LoVo (cell line): ENCODE results near the gene PTPRO.

ENCODE experiments used
- DNase-seq: peaks from one replicate; pipeline ENCODE4 v3.0.0-alpha.2; 2016; ENCODE audit warnings: low spot score

The PTPRO gene

DNA sequence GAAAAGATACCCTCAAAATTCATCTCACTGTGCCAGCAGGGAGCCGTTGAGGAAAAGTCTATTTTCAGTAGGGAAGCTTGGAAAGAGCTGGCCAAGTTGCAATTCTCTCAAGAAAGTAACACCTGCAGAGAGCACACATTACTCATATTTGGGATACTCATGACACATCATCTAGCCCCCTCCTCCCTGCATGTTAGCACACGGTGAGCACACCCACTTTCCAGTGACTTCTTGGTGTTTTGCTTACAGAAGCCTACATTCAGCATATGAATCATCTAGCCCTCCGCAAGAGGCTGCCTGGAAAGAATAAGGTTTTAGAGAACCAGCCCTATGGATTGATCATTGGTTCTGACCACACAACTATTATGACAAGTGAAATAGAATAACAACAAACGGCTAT, 124.5 kb downstream of the PTPRO start:
- DNase-seq: no peak

DNA sequence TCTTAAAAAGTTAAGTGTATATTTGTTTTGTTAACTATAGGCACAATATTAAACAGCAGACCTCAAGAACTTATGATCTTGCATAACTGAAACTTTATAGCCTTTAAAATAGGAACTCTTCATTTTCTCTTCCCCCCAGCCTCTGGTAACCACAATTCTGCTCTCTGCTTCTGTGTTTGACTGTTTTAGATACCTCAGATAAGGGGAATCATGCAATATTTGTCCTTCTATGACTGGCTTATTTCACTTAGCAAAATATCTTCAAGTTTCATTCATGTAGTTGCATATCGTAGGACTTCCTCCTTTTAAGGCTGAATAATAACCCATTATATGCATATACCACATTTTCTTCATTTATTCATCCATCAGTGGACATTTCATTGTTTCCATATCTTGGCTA, 131.3 kb downstream of the PTPRO start:
- DNase-seq: no peak

DNA sequence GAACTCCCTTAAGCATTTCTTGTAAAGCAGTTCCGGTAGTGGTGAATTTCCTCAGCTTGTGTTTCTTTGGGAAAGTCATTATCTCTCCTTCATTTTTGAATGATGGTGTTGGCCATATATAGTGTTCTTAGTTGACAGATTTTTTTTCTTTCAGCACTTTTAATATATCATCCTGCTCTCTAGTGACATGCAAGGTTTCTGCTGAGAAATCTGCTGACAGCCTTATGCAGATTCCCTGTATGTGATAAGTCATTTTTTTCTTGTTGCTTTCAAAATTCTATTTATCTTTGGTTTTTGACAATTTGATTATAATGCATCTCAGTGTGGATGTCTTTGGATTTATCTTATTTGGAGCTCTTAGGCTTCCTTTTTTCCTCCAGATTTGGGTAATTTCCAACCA, 135.7 kb downstream of the PTPRO start:
- no peak for DNase-seq

DNA sequence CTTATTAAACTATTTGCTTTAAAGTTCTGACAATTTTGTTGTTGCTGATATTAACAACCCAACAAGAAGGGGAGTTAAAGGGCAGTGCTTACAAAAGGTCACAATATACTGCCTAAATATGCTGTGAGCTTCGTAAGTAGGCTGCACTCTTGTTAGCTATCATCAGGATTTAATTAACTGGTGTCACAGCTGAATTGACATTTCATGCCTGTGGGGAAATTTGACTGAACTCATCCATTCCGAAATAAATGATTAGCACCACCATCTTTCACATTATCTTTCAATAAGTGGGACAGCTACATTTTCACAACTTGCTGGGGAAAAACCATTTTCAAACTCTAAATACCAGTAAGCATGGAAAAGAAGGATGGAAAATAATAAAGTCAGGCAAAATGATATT, 146.6 kb downstream of the PTPRO start:
- no peak for DNase-seq

DNA sequence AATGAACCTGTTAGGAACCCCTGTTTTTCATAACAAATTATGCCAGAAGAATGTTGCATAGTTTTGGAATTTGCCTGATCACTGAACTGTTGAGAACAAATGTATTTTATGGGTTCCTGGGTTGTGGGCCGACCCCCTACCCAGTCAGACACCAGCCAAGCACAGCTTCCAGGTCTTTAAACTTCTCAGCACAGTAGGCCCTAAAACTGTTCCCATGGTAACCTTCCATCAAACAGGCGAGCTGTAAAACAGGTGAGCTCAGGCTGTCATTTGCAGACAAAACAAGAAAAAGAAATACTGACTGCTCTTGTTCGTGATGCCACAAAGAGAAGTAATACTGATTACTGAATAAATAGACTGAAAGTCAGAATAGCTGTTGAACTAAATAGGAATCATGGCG, 147.0 kb downstream of the PTPRO start:
- no peak for DNase-seq

DNA sequence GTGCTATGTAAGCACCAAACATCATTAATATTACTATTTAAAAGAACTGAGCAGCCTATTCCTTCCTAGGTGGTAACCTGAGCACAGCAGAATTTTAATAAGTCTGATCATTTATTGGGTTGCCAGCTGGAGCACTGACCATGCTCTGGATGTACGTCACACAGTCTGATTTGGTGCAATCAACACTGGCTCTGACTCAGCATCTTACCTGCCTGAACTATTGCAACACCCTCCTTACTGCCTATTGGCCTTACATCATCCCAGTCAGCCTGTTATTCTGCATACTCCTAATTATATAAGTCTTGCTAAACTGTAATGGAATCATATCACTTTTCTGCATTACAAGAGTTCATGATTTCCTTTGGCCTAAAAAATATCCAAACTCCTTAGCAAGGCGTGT, 149.7 kb downstream of the PTPRO start:
- DNase-seq: no peak

DNA sequence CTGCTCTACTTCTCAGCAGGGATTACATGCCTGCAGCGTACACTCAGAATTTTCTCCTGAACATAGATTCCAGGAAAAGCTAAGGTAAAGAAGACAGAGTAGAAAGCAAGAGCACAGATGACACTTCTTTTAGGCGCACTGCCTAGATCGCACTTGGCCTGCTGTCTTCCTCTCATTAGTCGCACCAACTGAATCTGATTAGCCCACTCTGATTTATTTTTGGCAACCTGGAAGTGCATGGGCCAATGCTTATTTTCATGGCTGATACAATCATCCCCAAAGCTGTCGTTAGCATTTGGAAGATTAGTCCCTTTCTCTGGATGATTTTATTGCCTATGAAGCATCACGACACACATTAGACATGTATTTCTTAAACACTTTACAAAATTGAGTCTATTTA, 152.5 kb downstream of the PTPRO start:
- DNase-seq: no peak

DNA sequence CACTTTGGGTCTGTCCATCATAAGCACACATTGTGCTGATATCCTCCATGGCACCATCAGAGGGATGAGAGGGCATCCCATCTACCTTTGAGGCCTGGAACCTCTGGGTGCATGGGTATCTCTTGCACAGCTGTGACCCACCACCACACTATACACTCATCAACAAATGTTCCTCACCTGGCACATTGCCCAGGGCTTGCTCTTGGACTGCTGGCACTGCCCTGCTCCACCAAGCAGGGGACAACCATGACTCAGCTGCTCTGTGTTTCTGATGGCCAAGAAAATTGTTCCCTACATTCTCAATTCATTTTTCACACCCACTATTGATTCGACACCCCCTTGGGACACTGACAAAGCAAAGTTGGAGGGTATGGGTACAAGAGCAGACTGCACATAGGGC, 155.5 kb downstream of the PTPRO start:
- DNase-seq: no peak

DNA sequence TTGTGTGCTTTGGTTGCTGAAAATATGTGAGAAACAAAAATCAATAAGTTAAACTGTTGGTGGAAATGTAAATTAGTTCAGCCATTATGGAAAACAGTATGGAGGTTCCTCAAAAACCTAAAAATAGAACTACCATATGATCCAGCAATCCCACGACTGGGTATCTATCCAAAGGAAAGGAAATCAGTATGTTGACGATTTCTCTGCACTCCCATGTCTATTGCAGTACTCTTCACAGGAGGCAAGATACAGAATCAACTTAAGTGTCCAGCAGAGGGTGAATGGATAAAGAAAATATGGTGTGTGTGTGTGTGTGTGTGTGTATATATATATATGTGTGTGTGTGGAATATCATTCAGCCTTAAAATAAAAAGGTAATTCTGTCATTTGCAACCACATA, 159.5 kb downstream of the PTPRO start:
- no peak for DNase-seq

DNA sequence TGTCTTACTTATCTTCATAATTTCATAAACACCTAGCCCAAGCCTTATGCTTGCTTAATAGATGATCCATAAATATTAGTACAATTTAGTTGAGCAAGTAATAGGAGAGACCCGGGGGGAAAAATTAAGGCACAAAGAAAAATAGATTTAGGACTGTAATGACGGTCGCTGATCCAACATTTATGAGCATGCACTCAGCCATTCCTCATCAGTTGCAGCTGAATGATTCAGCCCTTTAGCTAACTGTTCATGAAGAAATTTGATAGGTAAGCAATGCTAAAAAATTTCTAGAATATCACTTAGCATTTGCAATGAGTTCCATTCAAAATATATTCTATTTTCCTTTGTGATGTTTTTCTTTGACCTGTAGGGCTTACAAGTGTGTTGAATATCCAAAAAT, 163.2 kb downstream of the PTPRO start:
- no peak for DNase-seq

DNA sequence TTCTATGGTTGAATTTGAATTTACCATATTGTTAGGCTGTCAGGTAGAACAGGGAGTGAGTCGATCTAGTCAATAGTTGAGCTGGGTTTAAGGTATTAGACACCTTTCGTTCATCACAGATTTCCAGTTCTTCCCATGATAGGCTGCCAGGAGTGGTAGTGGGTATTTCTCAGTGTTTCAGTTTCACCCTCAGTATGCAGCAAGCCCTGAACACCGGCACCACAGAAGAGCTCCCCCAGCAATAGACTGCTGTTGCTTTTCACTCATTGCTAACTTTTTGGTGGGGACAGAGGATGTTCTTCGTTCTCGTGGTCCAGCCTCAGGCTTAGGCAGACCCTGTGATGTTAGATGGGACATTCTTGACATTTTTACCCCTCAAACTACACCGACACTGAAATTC, 164.6 kb downstream of the PTPRO start:
- DNase-seq: no peak

DNA sequence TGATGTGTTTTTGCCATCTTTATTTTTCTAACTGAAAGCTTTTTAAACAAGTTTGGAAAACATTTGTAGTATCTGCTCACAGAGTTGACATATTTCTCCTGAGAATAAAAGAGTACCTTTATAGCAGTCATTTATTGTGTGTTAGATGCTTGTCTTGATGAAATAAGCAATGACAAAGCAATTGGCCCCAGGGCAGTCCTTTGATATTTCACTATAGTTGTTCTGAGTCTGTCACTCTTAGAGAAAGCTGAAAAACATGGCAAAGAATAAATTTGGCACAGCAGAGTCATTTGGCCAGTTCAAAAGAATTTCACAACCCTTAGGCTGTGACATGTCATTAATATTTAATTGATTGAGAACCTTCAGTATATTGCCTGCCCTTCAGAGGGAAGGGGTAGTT, 166.2 kb downstream of the PTPRO start:
- DNase-seq: no peak

DNA sequence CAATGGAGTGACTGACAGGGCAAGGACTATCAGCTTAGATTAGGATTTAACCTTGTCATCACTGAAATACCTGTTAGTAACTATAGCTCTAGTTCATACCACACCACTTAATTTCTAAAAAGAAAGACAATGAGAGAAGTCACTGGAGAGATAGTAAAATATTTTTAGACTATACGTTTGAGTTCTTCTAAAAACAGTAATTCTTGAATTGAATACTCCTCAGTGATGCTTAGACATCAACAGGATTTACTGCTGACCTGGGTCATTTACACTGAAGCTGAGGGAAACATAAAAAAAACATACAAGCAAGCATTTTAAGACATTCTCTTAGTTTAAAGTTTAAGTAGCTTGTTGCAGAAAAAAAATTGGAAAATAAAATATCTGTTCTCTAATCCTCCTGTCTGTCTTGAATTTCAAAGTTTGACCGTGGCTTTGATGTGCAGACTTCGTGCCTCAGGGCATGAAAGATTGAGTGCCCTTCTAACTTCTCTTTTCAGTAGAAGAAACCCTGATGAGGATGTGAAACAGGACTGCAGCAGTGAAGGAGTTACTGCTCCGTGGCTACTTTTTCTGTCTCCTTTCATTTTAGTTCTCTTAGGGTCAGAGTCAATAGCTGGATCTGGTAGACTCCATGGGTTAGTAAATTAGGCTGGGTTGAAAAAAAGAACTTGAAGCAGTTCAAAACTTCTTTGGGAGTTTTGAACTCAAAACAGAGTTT, 172.2 kb downstream of the PTPRO start:
- DNase-seq: no peak

DNA sequence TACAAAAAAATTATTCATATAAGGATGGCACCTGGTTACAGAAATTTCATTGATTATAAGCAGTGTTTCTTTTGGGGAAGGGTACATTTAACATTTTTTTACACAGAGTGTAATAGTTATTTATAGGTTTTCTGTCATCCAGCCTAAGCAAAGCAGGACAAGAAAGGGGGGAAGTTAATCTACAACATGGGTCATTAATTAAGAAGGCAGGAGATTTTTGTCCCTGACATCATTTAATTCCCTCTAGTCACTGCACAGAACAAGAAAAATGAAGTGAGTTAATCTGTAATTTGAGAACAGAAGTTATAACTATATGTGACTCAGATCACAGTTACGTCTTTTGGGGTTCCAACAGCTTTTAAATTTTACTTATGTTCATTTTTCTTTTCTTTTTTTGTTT, 173.4 kb downstream of the PTPRO start:
- DNase-seq: no peak

DNA sequence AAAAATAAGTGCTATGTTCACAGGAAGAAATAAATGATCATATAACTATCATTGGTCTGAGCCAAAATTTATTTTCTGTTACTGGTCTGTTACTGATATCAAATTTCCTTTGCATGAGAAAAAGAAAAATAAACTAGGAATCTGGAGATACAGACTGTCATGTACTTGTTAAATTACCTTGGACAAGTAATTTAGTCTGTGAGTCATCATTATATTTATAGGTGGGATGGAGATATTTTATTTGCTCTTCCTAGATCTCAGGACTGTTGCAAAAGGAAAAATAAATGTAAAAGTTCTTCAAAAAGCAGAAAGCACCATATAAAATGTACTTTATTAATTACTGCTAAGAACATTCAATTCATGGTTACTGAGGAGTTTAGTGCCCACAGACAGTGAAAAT, 174.4 kb downstream of the PTPRO start:
- peak; percentile 18 for DNase-seq

DNA sequence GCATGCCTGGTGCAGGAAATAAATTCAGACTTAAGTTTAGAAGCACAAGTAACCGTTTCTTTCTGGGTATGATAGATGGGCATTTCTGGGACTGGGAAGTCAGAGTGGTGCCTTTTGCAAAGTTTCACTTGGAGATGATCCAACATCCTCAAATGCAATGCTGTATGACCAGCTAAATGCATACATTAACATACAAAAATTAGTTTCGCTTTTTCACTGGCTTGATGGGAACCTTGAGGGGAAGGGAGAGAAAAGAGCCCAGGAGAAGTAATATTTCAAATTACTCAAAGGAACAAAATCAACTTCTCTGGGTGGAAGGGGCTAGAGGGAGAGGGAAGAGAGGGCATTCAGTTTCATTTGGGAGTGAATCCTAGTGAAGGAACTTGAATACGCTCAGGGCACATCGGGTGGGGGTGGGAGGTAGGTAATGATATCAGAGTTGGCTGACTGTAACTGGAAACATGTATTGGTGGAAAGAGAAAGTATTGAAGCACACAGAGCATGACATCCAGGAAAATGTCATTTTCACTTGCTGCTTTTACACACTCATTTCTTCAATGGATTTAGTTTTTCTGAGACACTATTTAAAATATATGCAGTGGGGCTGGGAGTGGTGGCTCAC, 175.5 kb downstream of the PTPRO start:
- no peak for DNase-seq

DNA sequence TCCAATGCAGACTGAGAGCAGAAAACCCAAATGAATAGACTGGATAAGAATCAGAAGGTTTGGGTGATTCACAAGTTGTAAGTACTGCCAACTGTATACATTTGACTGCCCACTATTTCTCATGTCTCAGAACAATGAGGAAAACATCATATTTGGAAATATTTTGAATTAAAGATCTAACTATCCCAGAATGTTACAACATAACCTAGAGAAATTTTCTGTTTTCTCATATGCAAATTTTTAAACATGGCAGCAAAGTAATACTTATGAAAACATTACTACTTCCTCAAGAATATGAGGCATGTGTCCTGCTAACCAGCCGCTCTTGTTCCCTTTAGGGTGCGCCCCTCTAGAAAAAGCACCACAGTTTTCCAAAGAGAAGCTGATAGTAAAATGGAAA, 179.9 kb downstream of the PTPRO start:
- DNase-seq: no peak

DNA sequence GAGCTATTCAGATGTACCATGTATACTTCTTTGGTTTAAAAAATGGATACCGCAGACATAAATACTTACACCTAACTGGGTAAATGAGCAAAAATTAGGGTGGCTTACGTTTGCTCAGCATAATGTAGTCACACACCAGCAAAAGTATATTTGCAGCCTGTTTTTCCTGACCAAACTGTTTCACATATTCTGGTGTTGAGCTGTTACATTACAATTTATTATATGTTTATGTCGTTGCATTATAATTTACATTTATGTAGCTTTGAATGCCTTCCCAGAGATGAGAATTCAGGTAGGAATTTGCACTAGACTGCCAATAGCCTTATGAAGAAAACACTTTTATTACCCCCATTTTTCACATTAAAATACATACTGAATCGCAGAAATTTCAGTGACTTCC, 183.3 kb downstream of the PTPRO start:
- DNase-seq: no peak

DNA sequence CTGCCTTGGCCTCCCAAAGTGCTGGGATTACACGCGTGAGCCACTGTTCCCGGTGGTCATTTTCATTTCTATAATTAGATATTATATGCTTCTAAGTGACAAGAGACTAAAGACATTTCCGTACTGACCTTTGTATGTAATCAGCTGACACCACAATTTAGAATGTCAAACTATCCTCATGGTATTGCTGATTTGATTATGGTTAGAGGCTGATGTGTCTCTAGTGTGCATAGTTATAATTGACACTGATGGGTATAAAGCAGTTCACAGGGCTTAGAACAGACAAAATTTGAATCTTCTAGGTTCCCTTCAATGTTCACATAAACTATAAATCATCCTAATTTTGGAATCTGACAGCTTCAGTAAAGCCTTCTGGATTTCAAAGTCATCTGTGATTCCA, 192.7 kb downstream of the PTPRO start:
- DNase-seq: no peak

DNA sequence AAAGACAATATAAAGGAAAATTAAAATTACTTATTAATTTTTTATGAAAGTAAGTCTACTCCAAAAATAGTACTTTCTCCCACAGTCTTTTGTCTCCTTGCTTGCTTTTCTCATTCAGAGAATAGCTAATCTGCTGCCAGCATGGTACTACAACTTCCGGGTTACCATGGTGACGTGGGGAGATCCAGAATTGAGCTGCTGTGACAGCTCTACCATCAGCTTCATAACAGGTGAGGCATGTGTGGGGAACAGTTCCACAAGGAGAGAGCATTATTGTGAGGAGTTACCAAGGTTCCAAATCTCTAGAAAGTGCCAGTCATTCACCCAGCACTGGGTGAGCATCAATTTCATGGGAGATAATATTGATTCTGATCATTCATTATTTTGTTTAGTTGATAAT, 197.8 kb downstream of the PTPRO start:
- DNase-seq: no peak

DNA sequence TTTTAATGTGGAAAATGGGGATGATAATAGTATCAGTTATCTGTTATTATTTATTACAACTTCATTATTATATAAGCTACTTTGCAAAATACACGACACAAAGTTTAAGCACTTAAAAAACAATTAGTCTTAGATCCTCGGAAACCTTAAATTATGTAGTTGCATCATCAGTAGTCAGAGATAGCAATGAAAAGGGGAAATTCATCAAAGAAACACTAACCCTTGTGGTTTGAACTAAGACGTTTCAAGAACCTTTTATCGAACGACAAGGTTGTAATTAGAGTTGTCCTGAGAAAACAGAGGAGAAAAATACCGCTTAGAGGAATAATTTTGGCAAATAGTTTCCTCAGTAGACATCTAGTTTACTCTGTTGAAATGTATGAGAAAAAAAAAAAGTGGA, 198.5 kb downstream of the PTPRO start:
- no peak for DNase-seq

DNA sequence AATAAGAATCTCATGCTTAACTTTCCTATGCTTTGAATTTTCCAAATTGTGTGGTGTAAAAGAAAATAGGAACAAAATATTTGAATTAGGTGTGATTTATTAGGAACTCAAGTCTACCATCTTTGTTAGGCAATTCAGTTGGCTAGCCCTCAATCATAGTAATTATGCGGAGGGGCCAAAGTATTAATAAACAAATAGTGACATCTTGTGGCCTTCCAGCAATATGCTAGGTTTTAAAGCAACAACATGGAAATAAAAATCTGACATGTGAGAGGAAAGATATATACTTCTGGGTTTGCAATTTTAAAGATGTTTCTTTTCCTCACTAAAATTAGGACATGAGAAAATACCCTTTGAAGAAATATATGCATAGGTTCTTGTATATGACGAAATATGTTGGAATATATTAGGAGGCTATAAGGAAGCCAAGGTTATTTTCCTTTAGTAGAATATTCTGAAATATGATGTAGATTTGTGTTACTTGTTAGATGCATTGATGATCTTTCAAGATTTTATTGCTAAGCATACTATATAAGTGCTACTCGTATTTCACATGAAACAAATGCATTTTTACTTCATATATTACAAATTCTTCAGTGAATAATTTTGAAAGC, 200.4 kb downstream of the PTPRO start:
- DNase-seq: peak; percentile 80

DNA sequence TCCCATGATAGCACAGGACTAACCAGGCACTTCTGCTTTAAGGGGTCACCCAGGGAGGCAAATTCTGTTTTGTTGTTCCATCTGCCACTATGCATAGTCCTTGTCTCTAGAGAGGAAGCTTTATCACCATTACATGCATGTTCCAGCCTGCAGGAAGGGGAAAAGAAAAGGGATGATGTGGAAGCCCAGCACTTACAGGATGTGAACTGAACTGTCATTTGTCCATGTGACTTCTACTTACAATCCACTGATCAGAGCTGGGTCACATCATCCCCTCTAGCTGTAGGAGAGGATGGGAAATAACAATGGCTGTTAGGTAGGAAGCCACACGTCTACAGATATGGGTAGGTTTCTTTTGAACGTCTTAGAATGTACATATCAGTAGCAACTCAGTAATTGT, 203.1 kb downstream of the PTPRO start:
- DNase-seq: no peak

DNA sequence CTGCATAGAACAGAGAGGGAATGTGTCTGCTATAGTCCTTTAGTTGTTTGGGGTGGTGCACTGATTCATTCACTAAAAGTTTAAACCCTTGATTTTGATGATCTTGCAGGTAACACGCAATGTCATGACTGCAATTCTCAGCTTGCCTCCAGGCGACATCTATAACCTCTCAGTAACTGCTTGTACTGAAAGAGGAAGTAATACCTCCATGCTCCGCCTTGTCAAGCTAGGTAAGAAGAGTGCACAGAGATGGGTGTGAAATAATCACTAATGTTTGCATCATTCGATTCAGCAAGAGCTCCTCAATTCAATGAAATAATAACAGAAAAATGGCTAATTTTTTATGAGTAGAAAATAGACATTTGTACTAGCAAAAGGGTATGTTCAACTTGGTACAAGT, 203.7 kb downstream of the PTPRO start:
- peak; percentile 61 for DNase-seq
